ENCODE measurements around the gene USP9X. TPM values are rescaled to one million over a fixed set of nuclear protein-coding genes. Genes with fewer than 3 reads are reported as not detected.

The USP9X gene
- total and polyA plus RNA-seq, 10 donors, result 8.0 to 116 (median 87.5) TPM

GRCh38 chrX:41257801-41258200 is 172.6 kb downstream of the USP9X start:
- no peak for DNase-seq
- peaks cover 0 to 15% (median 5%) of the 10 kb centered on the region in 6 donors for H3K4me1 ChIP-seq
- H3K36me3 ChIP-seq, result no peaks in the 10 kb centered on the region
- intact Hi-C loops (cut with DNase I; ENCODE audit: low total_unique reads), result loop anchor here (10.0 kb wide), 1 partner anchor 73 kb away; no protein-coding TSS in a partner anchor
- H3K27ac ChIP-seq, result no peak overlapping the region
- TF ChIP-seq CTCF (IDR thresholded peaks at IDR 0.05 in 8 of 11, conservative IDR thresholded peaks at IDR 0.05 in 3 of 11) (no peak), POLR2AphosphoS5 (IDR thresholded peaks at IDR 0.05) (no peak), POLR2A (IDR thresholded peaks at IDR 0.05) (no peak)
- H3K27me3 ChIP-seq (replicated peaks in 1 of 7), result peaks cover 0 to 21% (median 0%) of the 10 kb centered on the region in 7 donors
- no peak overlapping the region for H3K4me3 ChIP-seq
- 16 to 35% (median 24%) methylated on average over 7 of the region's 7 CpGs for WGBS, 5 donors
- H3K9me3 ChIP-seq, result peaks cover 0 to 8% (median 0%) of the 10 kb centered on the region in 8 donors

- Histone ChIP-seq H3K27me3 (replicated peaks in 1 of 7) (peaks cover 0 to 20% (median 0%) of the 10 kb centered on the region in 7 donors), H3K9me3 (peaks cover 0 to 8% (median 0%) of the 10 kb centered on the region in 8 donors), H3K36me3 (no peaks in the 10 kb centered on the region), H3K4me1 (peaks cover 0 to 10% (median 3%) of the 10 kb centered on the region in 6 donors), H3K4me3 (no peak overlapping the region), H3K27ac (no peak overlapping the region)
- intact Hi-C loops (cut with DNase I; ENCODE audit: low total_unique reads), result loop anchor here (10.0 kb wide), 1 partner anchor 73 kb away; no protein-coding TSS in a partner anchor
- WGBS, 5 donors, result 75 to 81% (median 77%) methylated on average over 10 to 11 of the region's 11 CpGs
- DNase-seq, result no peak
- TF ChIP-seq POLR2A (IDR thresholded peaks at IDR 0.05) (no peak), CTCF (IDR thresholded peaks at IDR 0.05 in 8 of 11, conservative IDR thresholded peaks at IDR 0.05 in 3 of 11) (no peak), POLR2AphosphoS5 (IDR thresholded peaks at IDR 0.05) (no peak)
Measured at GRCh38 chrX:41258226-41258625, 173.0 kb downstream of the USP9X start.

GRCh38 chrX:41258871-41259270 is 173.6 kb downstream of the USP9X start:
- H3K4me3 ChIP-seq, result no peak overlapping the region
- H3K27me3 ChIP-seq (replicated peaks in 1 of 7), result peaks cover 0 to 17% (median 0%) of the 10 kb centered on the region in 7 donors
- 90 to 97% (median 92%) methylated on average over 6 to 14 of the region's 14 CpGs for WGBS, 5 donors
- H3K27ac ChIP-seq, result no peak overlapping the region
- H3K9me3 ChIP-seq, result peaks cover 0 to 8% (median 0%) of the 10 kb centered on the region in 8 donors
- intact Hi-C loops (cut with DNase I; ENCODE audit: low total_unique reads), result loop anchor here (10.0 kb wide), 1 partner anchor 74 kb away; no protein-coding TSS in a partner anchor
- DNase-seq, result no peak
- H3K4me1 ChIP-seq, result peaks cover 0 to 8% (median 0%) of the 10 kb centered on the region in 6 donors
- TF ChIP-seq POLR2AphosphoS5 (IDR thresholded peaks at IDR 0.05), result no peak
- TF ChIP-seq POLR2A (IDR thresholded peaks at IDR 0.05), result no peak
- no peak for TF ChIP-seq CTCF (IDR thresholded peaks at IDR 0.05 in 8 of 11, conservative IDR thresholded peaks at IDR 0.05 in 3 of 11)
- no peaks in the 10 kb centered on the region for H3K36me3 ChIP-seq

- no peak for DNase-seq
- intact Hi-C loops (cut with DNase I; ENCODE audit: low total_unique reads), result loop anchor here (10.0 kb wide), 1 partner anchor 75 kb away; no protein-coding TSS in a partner anchor
- Histone ChIP-seq H3K27me3 (replicated peaks in 1 of 7) (peaks cover 0 to 17% (median 0%) of the 10 kb centered on the region in 7 donors), H3K4me3 (no peak overlapping the region), H3K36me3 (no peaks in the 10 kb centered on the region), H3K27ac (no peak overlapping the region), H3K4me1 (peaks cover 0 to 8% (median 0%) of the 10 kb centered on the region in 6 donors), H3K9me3 (peaks cover 0 to 8% (median 0%) of the 10 kb centered on the region in 8 donors)
- no peak for TF ChIP-seq POLR2A (IDR thresholded peaks at IDR 0.05)
- TF ChIP-seq CTCF (IDR thresholded peaks at IDR 0.05 in 8 of 11, conservative IDR thresholded peaks at IDR 0.05 in 3 of 11), result no peak
- TF ChIP-seq POLR2AphosphoS5 (IDR thresholded peaks at IDR 0.05), result no peak
- 69 to 85% (median 73%) methylated on average over 5 to 13 of the region's 13 CpGs for WGBS, 5 donors
Measured at GRCh38 chrX:41259516-41259915, 174.3 kb downstream of the USP9X start.

Measured in spleen (tissue), 11 donors.